ENCODE results near the gene NSRP1. TPM values are rescaled to one million over a fixed set of nuclear protein-coding genes. Genes with fewer than 3 reads are reported as not detected.

Gene NSRP1
- total and polyA plus RNA-seq, 2 of the 13 experiments (the other 11 are each of a cell fraction or from before 2014, with no cell fraction given): 7.0 to 14.3 TPM

- TF ChIP-seq HBP1 (CRISPR knock-in tag; IDR thresholded peaks at IDR 0.05; ENCODE audit: low read depth) (no peak), FOXP1 (IDR thresholded peaks at IDR 0.05) (no peak), FOXP1 (CRISPR knock-in tag; IDR thresholded peaks at IDR 0.05) (no peak), CREB1 (IDR thresholded peaks at IDR 0.05) (no peak), CREB1 (CRISPR knock-in tag; IDR thresholded peaks at IDR 0.05) (no peak), BCL3 (CRISPR knock-in tag; IDR thresholded peaks at IDR 0.05) (no peak), ZHX2 (IDR thresholded peaks at IDR 0.05; ENCODE audit: low read depth) (no peak), ZHX2 (CRISPR knock-in tag; IDR thresholded peaks at IDR 0.05; ENCODE audit: borderline replicate concordance) (no peak), CBX2 (IDR thresholded peaks at IDR 0.05; ENCODE audit: low read depth, low read length) (no peak), CBX2 (CRISPR knock-in tag; IDR thresholded peaks at IDR 0.05; ENCODE audit: low read depth) (no peak), PAX8 (CRISPR knock-in tag; IDR thresholded peaks at IDR 0.05; ENCODE audit: borderline replicate concordance) (no peak), ZNF598 (CRISPR knock-in tag; IDR thresholded peaks at IDR 0.05; ENCODE audit: borderline replicate concordance) (no peak), ZBTB1 (CRISPR knock-in tag; IDR thresholded peaks at IDR 0.05; ENCODE audit: borderline replicate concordance) (no peak), HOXA3 (CRISPR knock-in tag; IDR thresholded peaks at IDR 0.05) (peak; percentile 69; the same call in 1 of the 2 replicates), ZSCAN9 (CRISPR knock-in tag; IDR thresholded peaks at IDR 0.05; ENCODE audit: borderline replicate concordance) (peak; percentile 61; the same call in 1 of the 2 replicates), GPN1 (CRISPR knock-in tag; IDR thresholded peaks at IDR 0.05; ENCODE audit: borderline replicate concordance) (no peak), JUNB (CRISPR knock-in tag; IDR thresholded peaks at IDR 0.05; ENCODE audit: borderline replicate concordance) (no peak), SYNCRIP (IDR thresholded peaks at IDR 0.05; ENCODE audit: insufficient read depth, low read depth, low read length) (no peak), ZBTB21 (CRISPR knock-in tag; IDR thresholded peaks at IDR 0.05) (no peak), ZNF614 (CRISPR knock-in tag; IDR thresholded peaks at IDR 0.05; ENCODE audit: borderline replicate concordance) (peak; percentile 81; the same call in 1 of the 2 replicates), ZNF292 (CRISPR knock-in tag; IDR thresholded peaks at IDR 0.05; ENCODE audit: borderline replicate concordance, low read depth) (no peak; the same call in 1 of the 2 replicates)
- TF ChIP-seq, protein P1, sequence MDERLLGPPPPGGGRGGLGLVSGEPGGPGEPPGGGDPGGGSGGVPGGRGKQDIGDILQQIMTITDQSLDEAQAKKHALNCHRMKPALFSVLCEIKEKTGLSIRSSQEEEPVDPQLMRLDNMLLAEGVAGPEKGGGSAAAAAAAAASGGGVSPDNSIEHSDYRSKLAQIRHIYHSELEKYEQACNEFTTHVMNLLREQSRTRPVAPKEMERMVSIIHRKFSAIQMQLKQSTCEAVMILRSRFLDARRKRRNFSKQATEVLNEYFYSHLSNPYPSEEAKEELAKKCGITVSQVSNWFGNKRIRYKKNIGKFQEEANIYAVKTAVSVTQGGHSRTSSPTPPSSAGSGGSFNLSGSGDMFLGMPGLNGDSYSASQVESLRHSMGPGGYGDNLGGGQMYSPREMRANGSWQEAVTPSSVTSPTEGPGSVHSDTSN (CRISPR knock-in tag; IDR thresholded peaks at IDR 0.05): no peak
Measured at GRCh38 chr17:30104575-30105339, 11.9 kb upstream of the NSRP1 start (continued).

Measured in HepG2 (cell line).